SIG-M5 treated with dmso at 0.1 percent for 504 hours (cell line): ENCODE measurements around the gene GNGT1.

Experiments used
- DNase-seq: peaks from one replicate; lab custom pipeline; 2025; ENCODE audit not compliant: unreplicated experiment; lab: John Stamatoyannopoulos, UW

Gene GNGT1

GRCh38 chr7:93938293-93938692, 31.9 kb downstream of the GNGT1 start:
- no peak for DNase-seq

- no peak for DNase-seq
These were observed 35.6 kb downstream of the GNGT1 start for GRCh38 chr7:93941945-93942344.

GRCh38 chr7:93943816-93944540, 37.6 kb downstream of the GNGT1 start:
- no peak for DNase-seq

- no peak for DNase-seq
These were observed 38.3 kb downstream of the GNGT1 start for GRCh38 chr7:93944673-93945072.

GRCh38 chr7:93945083-93945482, 38.7 kb downstream of the GNGT1 start:
- DNase-seq, result no peak

GRCh38 chr7:93945756-93946535, 39.6 kb downstream of the GNGT1 start:
- DNase-seq, result no peak

- no peak for DNase-seq
These were observed 41.7 kb downstream of the GNGT1 start for GRCh38 chr7:93948106-93948505.

GRCh38 chr7:93948873-93949272, 42.5 kb downstream of the GNGT1 start:
- DNase-seq, result no peak

GRCh38 chr7:93949423-93949822, 43.1 kb downstream of the GNGT1 start:
- no peak for DNase-seq

- DNase-seq, result no peak
These were observed 48.9 kb downstream of the GNGT1 start for GRCh38 chr7:93955304-93955703.

GRCh38 chr7:93957767-93958166, 51.4 kb downstream of the GNGT1 start:
- no peak for DNase-seq

- DNase-seq, result no peak
These were observed 51.8 kb downstream of the GNGT1 start for GRCh38 chr7:93958216-93958615.

- no peak for DNase-seq
These were observed 52.3 kb downstream of the GNGT1 start for GRCh38 chr7:93958651-93959050.
